ENCODE data around the gene GPR107. TPM values are rescaled to one million over a fixed set of nuclear protein-coding genes. Genes with fewer than 3 reads are reported as not detected.

GPR107 gene
- total RNA-seq, 4 donors from 2014 or later: 18.9 to 27.0 (median 23.2) TPM

DNA sequence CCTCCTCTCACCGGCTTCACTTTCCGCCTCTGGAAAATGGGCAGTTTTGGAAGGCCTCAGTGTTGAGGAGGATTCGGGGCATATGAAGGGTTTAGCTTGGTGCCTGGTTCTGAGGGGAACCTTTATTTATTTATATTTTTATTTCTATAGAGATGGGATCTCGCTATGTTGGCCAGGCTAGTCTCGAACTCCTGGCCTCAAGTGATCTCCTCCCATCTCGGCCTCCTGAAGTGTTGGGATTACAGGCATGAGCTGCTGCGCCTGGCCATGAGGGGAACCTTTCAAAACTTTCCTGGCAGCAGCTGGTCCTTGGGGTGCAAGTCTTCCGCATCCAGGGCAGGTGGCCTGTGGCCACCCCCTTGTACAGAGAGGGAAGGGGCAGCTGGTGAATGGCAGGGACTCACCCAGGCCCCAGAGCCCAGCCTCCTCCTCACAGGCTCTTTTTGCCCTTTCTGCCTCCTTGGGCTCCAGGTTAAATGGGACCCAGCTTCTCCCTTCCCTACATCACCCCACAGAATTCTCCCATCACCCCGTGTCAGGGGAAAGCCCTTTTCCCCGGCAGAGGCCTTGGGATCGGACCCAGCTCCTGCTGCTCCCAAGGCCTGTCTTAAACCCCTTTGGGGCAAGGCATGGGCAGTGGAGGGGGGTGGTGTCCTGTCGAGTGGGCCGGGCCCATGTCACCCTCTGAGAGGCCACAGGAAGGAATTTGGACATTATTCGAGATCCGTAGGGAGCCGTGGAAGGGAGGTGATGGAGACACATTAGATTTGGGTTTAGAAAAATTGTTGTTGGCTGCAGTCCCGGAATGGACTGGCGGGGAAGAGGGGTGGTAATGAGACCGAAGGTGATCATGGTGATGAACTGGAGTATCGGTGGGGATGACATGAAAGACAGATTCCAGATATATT is 124.4 kb downstream of the GPR107 start:
- TF ChIP-seq POLR2A (IDR thresholded peaks at IDR 0.05): no peak
- TF ChIP-seq, protein P1, sequence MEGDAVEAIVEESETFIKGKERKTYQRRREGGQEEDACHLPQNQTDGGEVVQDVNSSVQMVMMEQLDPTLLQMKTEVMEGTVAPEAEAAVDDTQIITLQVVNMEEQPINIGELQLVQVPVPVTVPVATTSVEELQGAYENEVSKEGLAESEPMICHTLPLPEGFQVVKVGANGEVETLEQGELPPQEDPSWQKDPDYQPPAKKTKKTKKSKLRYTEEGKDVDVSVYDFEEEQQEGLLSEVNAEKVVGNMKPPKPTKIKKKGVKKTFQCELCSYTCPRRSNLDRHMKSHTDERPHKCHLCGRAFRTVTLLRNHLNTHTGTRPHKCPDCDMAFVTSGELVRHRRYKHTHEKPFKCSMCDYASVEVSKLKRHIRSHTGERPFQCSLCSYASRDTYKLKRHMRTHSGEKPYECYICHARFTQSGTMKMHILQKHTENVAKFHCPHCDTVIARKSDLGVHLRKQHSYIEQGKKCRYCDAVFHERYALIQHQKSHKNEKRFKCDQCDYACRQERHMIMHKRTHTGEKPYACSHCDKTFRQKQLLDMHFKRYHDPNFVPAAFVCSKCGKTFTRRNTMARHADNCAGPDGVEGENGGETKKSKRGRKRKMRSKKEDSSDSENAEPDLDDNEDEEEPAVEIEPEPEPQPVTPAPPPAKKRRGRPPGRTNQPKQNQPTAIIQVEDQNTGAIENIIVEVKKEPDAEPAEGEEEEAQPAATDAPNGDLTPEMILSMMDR (IDR thresholded peaks at IDR 0.05): no peak
- Histone ChIP-seq H3K36me3 (no peaks in the 10 kb centered on the region), H3K27ac (peak overlapping the region; percentile 43 to 88 (median 74)), H3K27me3 (peaks cover 0 to 8% (median 0%) of the 10 kb centered on the region in 4 donors), H3K4me3 (no peak overlapping the region), H3K9me3 (no peaks in the 10 kb centered on the region), H3K4me1 (peaks cover 12 to 56% (median 14%) of the 10 kb centered on the region in 3 donors)
- intact Hi-C loops (cut with DNase I): no loop called here
- no peak for DNase-seq
- 74 to 75% methylated on average over 14 to 20 of the region's 20 CpGs for WGBS, 2 donors

DNA sequence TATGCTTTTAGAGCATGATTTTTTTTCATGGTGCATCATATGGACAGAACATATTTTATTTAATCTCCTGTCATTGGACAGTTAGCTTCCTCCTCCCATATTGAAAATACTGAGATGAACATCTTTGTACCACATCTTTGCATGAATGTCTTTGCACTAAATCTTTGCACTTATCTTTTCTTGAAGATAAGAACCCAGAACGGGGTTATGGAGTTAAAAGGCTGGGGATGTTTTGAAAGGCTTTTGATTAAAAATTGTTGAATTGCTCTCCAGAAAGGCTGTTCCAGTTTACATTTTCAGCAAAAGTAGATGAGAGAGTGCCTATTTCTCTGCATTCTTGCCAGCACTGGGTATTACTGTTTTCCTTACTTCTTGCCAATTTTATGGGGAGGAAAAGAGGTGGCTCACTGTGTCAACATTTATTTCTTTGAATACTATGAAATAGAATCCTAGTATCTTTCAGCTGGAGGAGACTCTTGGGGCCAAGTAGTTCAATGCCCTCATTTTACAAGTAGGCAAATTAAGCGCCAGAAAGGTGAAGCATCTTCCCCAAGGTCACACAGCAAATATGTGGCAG is 125.7 kb downstream of the GPR107 start:
- H3K36me3 ChIP-seq: no peaks in the 10 kb centered on the region
- WGBS, 2 donors: 73 to 89% methylated on average over 2 of the region's 2 CpGs
- no peaks in the 10 kb centered on the region for H3K27me3 ChIP-seq
- intact Hi-C loops (cut with DNase I): no loop called here
- no peak overlapping the region for H3K4me3 ChIP-seq
- no peak for DNase-seq
- peaks cover 8 to 52% (median 12%) of the 10 kb centered on the region in 3 donors for H3K4me1 ChIP-seq
- TF ChIP-seq, protein P1 (IDR thresholded peaks at IDR 0.05): no peak
- H3K27ac ChIP-seq: peak overlapping the region in 2 of 4 donors; percentile 88 to 93
- no peaks in the 10 kb centered on the region for H3K9me3 ChIP-seq

DNA sequence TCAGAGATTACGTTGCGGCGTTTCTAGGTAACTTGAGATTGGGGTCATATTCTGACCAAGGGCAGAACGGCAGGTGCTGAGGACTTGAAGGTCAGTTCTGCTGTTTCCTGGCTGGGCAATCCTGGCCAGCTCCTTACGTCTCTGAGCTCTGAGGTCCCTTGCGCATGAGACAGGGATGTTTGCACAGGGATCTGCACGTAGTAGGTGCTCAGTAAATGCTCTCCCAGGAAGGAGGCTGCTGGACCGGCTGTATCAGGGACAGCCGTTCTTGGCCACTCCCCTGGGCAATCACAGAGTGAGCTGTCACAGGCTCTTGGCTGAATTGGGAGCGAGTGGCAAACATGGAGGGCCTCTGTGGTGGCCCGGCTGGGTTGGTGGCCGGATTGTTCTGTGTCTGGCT is 126.8 kb downstream of the GPR107 start:
- peaks cover 10 to 48% (median 12%) of the 10 kb centered on the region in 3 donors for H3K4me1 ChIP-seq
- DNase-seq: no peak
- H3K27ac ChIP-seq: peak overlapping the region in 3 of 4 donors; percentile 73 to 93 (median 88)
- TF ChIP-seq, protein P1 (IDR thresholded peaks at IDR 0.05): no peak
- TF ChIP-seq POLR2A (IDR thresholded peaks at IDR 0.05): no peak
- 79 to 87% methylated on average over 7 to 9 of the region's 12 CpGs for WGBS, 2 donors
- no peaks in the 10 kb centered on the region for H3K27me3 ChIP-seq
- no peaks in the 10 kb centered on the region for H3K36me3 ChIP-seq
- no peak overlapping the region for H3K4me3 ChIP-seq
- no peaks in the 10 kb centered on the region for H3K9me3 ChIP-seq
- intact Hi-C loops (cut with DNase I): no loop called here

DNA sequence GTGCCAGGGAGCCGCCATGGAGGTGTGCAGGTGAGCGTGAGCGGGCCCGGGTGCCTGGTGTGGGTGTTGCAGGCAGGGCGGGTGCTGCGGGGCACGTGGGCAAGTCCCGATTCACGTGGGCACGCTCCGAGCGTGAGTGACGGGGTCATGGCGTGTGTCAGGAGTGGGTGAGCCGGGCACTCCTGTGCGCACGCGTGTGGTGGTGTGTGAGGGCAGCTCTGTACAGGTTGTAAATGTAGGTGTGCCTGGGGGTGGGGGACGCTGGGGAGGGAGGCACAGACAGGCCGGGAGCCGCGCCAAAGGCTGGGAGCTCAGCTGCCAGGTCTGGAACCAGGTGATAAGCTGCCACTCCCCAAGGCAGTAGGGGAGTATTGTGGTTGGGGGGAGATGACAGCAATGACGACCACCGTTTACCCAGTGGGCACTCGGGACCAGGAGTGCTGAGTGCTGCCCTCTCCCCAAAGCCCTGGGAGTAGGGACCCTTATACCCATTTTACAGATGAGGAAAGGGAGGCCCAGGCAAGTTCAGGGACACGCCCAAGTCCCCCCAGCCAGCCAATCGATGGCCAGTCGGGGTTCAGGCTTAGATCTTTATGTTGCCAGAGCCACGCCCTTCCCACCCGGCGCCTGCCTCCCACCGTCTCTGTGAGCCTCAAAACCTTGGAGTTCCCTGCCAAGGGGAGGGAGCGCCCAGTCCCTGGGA is 128.1 kb downstream of the GPR107 start:
- peaks cover 19 to 58% (median 23%) of the 10 kb centered on the region in 3 donors for H3K4me1 ChIP-seq
- H3K27me3 ChIP-seq: no peaks in the 10 kb centered on the region
- intact Hi-C loops (cut with DNase I): no loop called here
- WGBS, 2 donors: 51 to 56% methylated on average over 3 to 7 of the region's 33 CpGs
- no peaks in the 10 kb centered on the region for H3K36me3 ChIP-seq
- no peak for DNase-seq
- H3K27ac ChIP-seq: peak overlapping the region; percentile 54 to 93 (median 80)
- H3K9me3 ChIP-seq: no peaks in the 10 kb centered on the region
- no peak overlapping the region for H3K4me3 ChIP-seq
- TF ChIP-seq, protein P1 (IDR thresholded peaks at IDR 0.05): no peak
- TF ChIP-seq POLR2A (IDR thresholded peaks at IDR 0.05): no peak

Measured in esophagus squamous epithelium (tissue), 5 donors.